ENCODE results near the gene MUSTN1. TPM values are rescaled to one million over a fixed set of nuclear protein-coding genes. Genes with fewer than 3 reads are reported as not detected.

MUSTN1 gene
- total RNA-seq, 1 donor = 1.4 TPM

DNA sequence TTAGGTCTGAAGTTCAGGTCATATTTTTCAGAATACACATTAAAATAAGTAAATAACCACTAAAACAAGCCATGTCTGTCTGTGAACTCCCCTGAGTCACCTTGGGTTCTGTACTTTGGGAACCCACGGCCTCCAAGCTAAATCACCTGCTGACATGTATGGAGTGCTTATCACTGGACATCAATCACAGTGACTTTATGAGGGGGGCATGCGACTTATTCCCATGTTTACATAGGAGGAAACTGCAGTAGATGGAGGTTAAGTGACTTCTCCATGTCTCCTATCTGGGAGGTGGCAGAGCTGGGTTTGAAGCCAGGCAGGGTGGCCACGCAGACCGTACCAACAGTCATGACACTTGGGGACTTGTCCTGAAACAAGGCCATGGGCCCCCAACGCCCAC, 12.5 kb downstream of the MUSTN1 start:
- Histone ChIP-seq H2AFZ (ENCODE audit: low read length) (no peak overlapping the region), H3K27ac (ENCODE audit: low read depth, low read length) (no peak overlapping the region), H3K4me2 (ENCODE audit: insufficient read depth, low read length) (no peak overlapping the region), H3K9me3 (ENCODE audit: low read depth, low read length) (no peaks in the 10 kb centered on the region), H3K4me3 (ENCODE audit: insufficient read depth, low read length) (no peak overlapping the region), H3K79me2 (ENCODE audit: insufficient read depth, low read length) (no peaks in the 10 kb centered on the region), H3K36me3 (ENCODE audit: insufficient read depth, low read length) (no peaks in the 10 kb centered on the region), H4K20me1 (ENCODE audit: insufficient read depth, low read length) (no peaks in the 10 kb centered on the region), H3K4me1 (ENCODE audit: insufficient read depth, low read length) (no peaks in the 10 kb centered on the region), H3K27me3 (ENCODE audit: insufficient read depth, low read length) (no peaks in the 10 kb centered on the region)
- DNase-seq (ENCODE audit: insufficient read length, low spot score, missing footprints) = no peak
- TF ChIP-seq, protein P1, sequence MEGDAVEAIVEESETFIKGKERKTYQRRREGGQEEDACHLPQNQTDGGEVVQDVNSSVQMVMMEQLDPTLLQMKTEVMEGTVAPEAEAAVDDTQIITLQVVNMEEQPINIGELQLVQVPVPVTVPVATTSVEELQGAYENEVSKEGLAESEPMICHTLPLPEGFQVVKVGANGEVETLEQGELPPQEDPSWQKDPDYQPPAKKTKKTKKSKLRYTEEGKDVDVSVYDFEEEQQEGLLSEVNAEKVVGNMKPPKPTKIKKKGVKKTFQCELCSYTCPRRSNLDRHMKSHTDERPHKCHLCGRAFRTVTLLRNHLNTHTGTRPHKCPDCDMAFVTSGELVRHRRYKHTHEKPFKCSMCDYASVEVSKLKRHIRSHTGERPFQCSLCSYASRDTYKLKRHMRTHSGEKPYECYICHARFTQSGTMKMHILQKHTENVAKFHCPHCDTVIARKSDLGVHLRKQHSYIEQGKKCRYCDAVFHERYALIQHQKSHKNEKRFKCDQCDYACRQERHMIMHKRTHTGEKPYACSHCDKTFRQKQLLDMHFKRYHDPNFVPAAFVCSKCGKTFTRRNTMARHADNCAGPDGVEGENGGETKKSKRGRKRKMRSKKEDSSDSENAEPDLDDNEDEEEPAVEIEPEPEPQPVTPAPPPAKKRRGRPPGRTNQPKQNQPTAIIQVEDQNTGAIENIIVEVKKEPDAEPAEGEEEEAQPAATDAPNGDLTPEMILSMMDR (IDR thresholded peaks at IDR 0.05; ENCODE audit: extremely low read depth, low read depth, low read length) = no peak

DNA sequence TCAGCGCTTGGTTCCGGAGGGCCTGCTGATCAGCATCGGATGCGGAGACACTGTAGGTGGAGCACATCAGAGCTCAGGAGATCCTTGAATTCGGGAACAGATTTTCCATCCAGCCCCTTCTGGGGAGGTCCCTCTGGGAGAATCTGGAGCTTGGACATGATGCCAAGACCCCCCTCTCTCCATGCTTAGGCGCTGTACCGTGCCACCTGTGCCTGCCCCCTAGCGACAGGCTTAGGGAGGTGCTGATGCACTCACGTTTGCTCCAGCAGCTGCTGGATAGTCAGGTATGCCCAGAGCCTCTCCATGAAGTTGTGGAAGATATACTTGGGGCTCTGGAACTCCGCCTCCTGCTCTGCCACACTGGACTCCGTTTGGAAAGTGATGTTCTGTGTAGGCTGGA, 14.1 kb downstream of the MUSTN1 start:
- DNase-seq (ENCODE audit: insufficient read length, low spot score, missing footprints) = peak; percentile 94
- Histone ChIP-seq H3K36me3 (ENCODE audit: insufficient read depth, low read length) (no peaks in the 10 kb centered on the region), H3K27ac (ENCODE audit: low read depth, low read length) (no peak overlapping the region), H2AFZ (ENCODE audit: low read length) (no peak overlapping the region), H3K4me2 (ENCODE audit: insufficient read depth, low read length) (no peak overlapping the region), H4K20me1 (ENCODE audit: insufficient read depth, low read length) (no peaks in the 10 kb centered on the region), H3K79me2 (ENCODE audit: insufficient read depth, low read length) (no peaks in the 10 kb centered on the region), H3K9me3 (ENCODE audit: low read depth, low read length) (no peaks in the 10 kb centered on the region), H3K4me3 (ENCODE audit: insufficient read depth, low read length) (no peak overlapping the region), H3K4me1 (ENCODE audit: insufficient read depth, low read length) (no peaks in the 10 kb centered on the region), H3K27me3 (ENCODE audit: insufficient read depth, low read length) (no peaks in the 10 kb centered on the region)
- TF ChIP-seq, protein P1 (IDR thresholded peaks at IDR 0.05; ENCODE audit: extremely low read depth, low read depth, low read length) = peak; percentile 56

DNA sequence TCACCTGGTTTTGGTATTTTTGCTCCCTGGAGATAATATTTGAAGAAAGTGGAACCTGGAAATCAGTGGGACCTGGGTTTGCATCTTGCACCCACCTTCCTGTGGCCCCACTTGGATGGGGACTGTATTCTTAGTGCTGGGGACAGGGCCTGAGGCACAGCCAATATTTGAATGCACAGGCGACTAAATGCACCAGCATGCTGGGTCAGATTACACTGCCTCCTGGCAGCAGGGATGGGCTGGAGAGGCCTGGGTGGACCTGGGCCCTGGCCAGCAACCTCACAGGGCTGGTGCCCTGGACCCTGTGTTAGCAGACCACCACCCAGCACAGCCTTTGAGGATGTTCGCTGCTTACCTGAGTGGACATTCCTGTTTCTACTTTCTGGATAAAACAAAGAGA, 14.9 kb downstream of the MUSTN1 start:
- H4K20me1 ChIP-seq (ENCODE audit: insufficient read depth, low read length) = no peaks in the 10 kb centered on the region
- DNase-seq (ENCODE audit: insufficient read length, low spot score, missing footprints) = no peak

DNA sequence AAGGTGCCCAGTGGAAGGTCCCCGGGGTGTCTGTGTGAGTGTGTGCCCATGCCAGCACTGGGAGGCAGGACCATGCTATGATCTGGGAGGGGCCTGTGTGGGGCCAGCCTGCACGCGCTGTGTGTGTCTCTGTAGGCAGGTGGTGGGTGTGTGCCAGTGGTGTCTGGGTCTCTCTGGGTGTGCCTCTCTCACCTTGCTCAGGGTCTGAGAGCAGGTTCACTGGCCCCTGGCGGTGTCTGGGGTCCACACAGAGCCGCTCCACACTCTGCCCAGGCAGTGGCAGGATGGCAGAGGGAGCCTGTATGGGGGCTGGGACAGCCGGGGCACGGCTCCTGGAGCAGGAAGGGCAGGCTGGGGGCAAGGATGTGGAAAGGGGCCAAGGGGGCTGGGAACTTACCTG, 17.0 kb downstream of the MUSTN1 start:
- H3K9me3 ChIP-seq (ENCODE audit: low read depth, low read length) = no peaks in the 10 kb centered on the region
- no peak for DNase-seq (ENCODE audit: insufficient read length, low spot score, missing footprints)
- no peaks in the 10 kb centered on the region for H4K20me1 ChIP-seq (ENCODE audit: insufficient read depth, low read length)

More for the DNA sequence above, 14.9 kb downstream of the MUSTN1 start:
- Histone ChIP-seq H3K4me1 (ENCODE audit: insufficient read depth, low read length) (no peaks in the 10 kb centered on the region), H3K36me3 (ENCODE audit: insufficient read depth, low read length) (no peaks in the 10 kb centered on the region), H3K79me2 (ENCODE audit: insufficient read depth, low read length) (no peaks in the 10 kb centered on the region), H3K9me3 (ENCODE audit: low read depth, low read length) (no peaks in the 10 kb centered on the region), H3K4me2 (ENCODE audit: insufficient read depth, low read length) (no peak overlapping the region), H3K27ac (ENCODE audit: low read depth, low read length) (no peak overlapping the region), H2AFZ (ENCODE audit: low read length) (no peak overlapping the region), H3K4me3 (ENCODE audit: insufficient read depth, low read length) (no peak overlapping the region), H3K27me3 (ENCODE audit: insufficient read depth, low read length) (no peaks in the 10 kb centered on the region)
- TF ChIP-seq, protein P1 (IDR thresholded peaks at IDR 0.05; ENCODE audit: extremely low read depth, low read depth, low read length) = no peak

More for the DNA sequence above, 17.0 kb downstream of the MUSTN1 start:
- no peak overlapping the region for H3K4me3 ChIP-seq (ENCODE audit: insufficient read depth, low read length)
- H3K79me2 ChIP-seq (ENCODE audit: insufficient read depth, low read length) = no peaks in the 10 kb centered on the region
- no peak overlapping the region for H2AFZ ChIP-seq (ENCODE audit: low read length)
- H3K4me2 ChIP-seq (ENCODE audit: insufficient read depth, low read length) = no peak overlapping the region
- H3K27me3 ChIP-seq (ENCODE audit: insufficient read depth, low read length) = no peaks in the 10 kb centered on the region
- no peak overlapping the region for H3K27ac ChIP-seq (ENCODE audit: low read depth, low read length)
- H3K4me1 ChIP-seq (ENCODE audit: insufficient read depth, low read length) = no peaks in the 10 kb centered on the region
- TF ChIP-seq, protein P1 (IDR thresholded peaks at IDR 0.05; ENCODE audit: extremely low read depth, low read depth, low read length) = no peak
- no peaks in the 10 kb centered on the region for H3K36me3 ChIP-seq (ENCODE audit: insufficient read depth, low read length)

Data from osteoblast (primary cell).